ENCODE measurements around the gene GPR32.

GRCh38 chr19:50776131-50776530 lies 5.9 kb downstream of the GPR32 start:
- TF ChIP-seq POLR2A (IDR thresholded peaks at IDR 0.05) = no peak
- TF ChIP-seq, protein P1, sequence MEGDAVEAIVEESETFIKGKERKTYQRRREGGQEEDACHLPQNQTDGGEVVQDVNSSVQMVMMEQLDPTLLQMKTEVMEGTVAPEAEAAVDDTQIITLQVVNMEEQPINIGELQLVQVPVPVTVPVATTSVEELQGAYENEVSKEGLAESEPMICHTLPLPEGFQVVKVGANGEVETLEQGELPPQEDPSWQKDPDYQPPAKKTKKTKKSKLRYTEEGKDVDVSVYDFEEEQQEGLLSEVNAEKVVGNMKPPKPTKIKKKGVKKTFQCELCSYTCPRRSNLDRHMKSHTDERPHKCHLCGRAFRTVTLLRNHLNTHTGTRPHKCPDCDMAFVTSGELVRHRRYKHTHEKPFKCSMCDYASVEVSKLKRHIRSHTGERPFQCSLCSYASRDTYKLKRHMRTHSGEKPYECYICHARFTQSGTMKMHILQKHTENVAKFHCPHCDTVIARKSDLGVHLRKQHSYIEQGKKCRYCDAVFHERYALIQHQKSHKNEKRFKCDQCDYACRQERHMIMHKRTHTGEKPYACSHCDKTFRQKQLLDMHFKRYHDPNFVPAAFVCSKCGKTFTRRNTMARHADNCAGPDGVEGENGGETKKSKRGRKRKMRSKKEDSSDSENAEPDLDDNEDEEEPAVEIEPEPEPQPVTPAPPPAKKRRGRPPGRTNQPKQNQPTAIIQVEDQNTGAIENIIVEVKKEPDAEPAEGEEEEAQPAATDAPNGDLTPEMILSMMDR (IDR thresholded peaks at IDR 0.05) = no peak

All from Peyer's patch (tissue), 4 donors.